HepG2 (cell line): ENCODE measurements around the gene SLC50A1. TPM values are rescaled to one million over a fixed set of nuclear protein-coding genes. Genes with fewer than 3 reads are reported as not detected.

Experiments
- DMTF1 ChIP-seq: sonication (generic); formaldehyde crosslinking; IDR thresholded peaks from 2 replicates; pipeline ENCODE4 v1.4.0; 2020; ENCODE audit warnings: mild to moderate bottlenecking, missing genetic modification reagents
- HIC2 ChIP-seq: sonication (generic); formaldehyde crosslinking; IDR thresholded peaks from 2 replicates; pipeline ENCODE4 v1.9.0; 2022; ENCODE audit warnings: low read depth, missing genetic modification reagents
- JDP2 ChIP-seq: sonication (generic); formaldehyde crosslinking; IDR thresholded peaks from 2 replicates; pipeline ENCODE4 v1.8.1; 2022; ENCODE audit warnings: missing genetic modification reagents, borderline replicate concordance
- KDM6A ChIP-seq: IDR thresholded peaks from 2 replicates; pipeline ENCODE4 v1.6.1; 2016; ENCODE audit warnings: low read depth
- KLF9 ChIP-seq: IDR thresholded peaks from 2 replicates; pipeline ENCODE4 v1.6.1; 2016; ENCODE audit warnings: low read depth
- PAX8 ChIP-seq: sonication (generic); formaldehyde crosslinking; IDR thresholded peaks from 2 replicates; pipeline ENCODE4 v1.8.0; 2022; ENCODE audit warnings: mild to moderate bottlenecking, missing genetic modification reagents, borderline replicate concordance
- PPARG ChIP-seq: conservative IDR thresholded peaks from 2 replicates; pipeline ENCODE4 v1.6.1; 2016; ENCODE audit warnings: missing biosample characterization, missing genetic modification reagents
- TCF12 ChIP-seq, 2 experiments: fragments of 450-650 bp in 1 of 2; sonication (generic) in 1 of 2; formaldehyde crosslinking in 1 of 2; IDR thresholded peaks; 2 replicates each; pipeline versions ENCODE4 v1.6.1 to v1.8.0; 2017 to 2022; ENCODE audit warnings: antibody characterized with exemption in 1 of 2, mild to moderate bottlenecking in 1 of 2, missing genetic modification reagents in 1 of 2, moderate library complexity in 1 of 2
- TIGD3 ChIP-seq: sonication (generic); formaldehyde crosslinking; IDR thresholded peaks from 2 replicates; pipeline ENCODE4 v1.5.1; 2020; ENCODE audit warnings: mild to moderate bottlenecking, missing genetic modification reagents, borderline replicate concordance
- ZBTB10 ChIP-seq: sonication (generic); formaldehyde crosslinking; IDR thresholded peaks from 2 replicates; pipeline ENCODE4 v1.4.0; 2020; ENCODE audit warnings: missing genetic modification reagents, borderline replicate concordance
- ZNF276 ChIP-seq: sonication (generic); formaldehyde crosslinking; IDR thresholded peaks from 2 replicates; pipeline ENCODE4 v1.4.0; 2020; ENCODE audit warnings: mild to moderate bottlenecking, low read depth, missing genetic modification reagents
- ZNF547 ChIP-seq: sonication (generic); formaldehyde crosslinking; IDR thresholded peaks from 2 replicates; pipeline ENCODE4 v1.5.1; 2020; ENCODE audit warnings: mild to moderate bottlenecking, missing genetic modification reagents
- ZNF724P ChIP-seq: sonication (generic); formaldehyde crosslinking; IDR thresholded peaks from 2 replicates; pipeline ENCODE4 v1.8.0; 2022; ENCODE audit warnings: missing genetic modification reagents, borderline replicate concordance
- ZNF790 ChIP-seq: sonication (generic); formaldehyde crosslinking; IDR thresholded peaks from 2 replicates; pipeline ENCODE4 v1.8.0; 2022; ENCODE audit warnings: missing genetic modification reagents, mild to moderate bottlenecking, borderline replicate concordance
- polyA plus RNA-seq, 8 experiments: library from polyadenylated mRNA; depleted of rRNA in 3 of 8; stranded (reverse) in 7 of 8; unstranded in 1 of 8; fragments of >200 nt; fragmentation: Illumina TruSeq in 4 of 8; extraction: Trizol in 4 of 8; gene quantifications; 2 replicates each; pipeline versions ENCODE4 v1.2.1 to v1.2.3, GENCODE V29; 2011 to 2016; ENCODE audit warnings: low read depth in 4 of 8, missing spikeins in 1 of 8, mixed read lengths in 1 of 8; ENCODE audit not compliant: insufficient read depth in 1 of 8
- total RNA-seq, 5 experiments: library from RNA; depleted of rRNA; stranded (reverse); fragments of >200 nt; fragmentation: Illumina TruSeq; extraction: Trizol; gene quantifications; 2 replicates each; pipeline ENCODE4 v1.2.3, GENCODE V29; 2016; ENCODE audit warnings: low read depth in 1 of 5

Gene SLC50A1
- total and polyA plus RNA-seq, 2 of the 13 experiments (the other 11 are each of a cell fraction or from before 2014, with no cell fraction given), result 22.5 to 46.8 TPM

GRCh38 chr1:155127967-155128754 is 7.5 kb upstream of the SLC50A1 start (continued):
- TF ChIP-seq ZNF276 (CRISPR knock-in tag) (0 out of 2 replicates have a peak, but pooled peaks have one; percentile 70), KDM6A (CRISPR knock-in tag) (no peak), TIGD3 (CRISPR knock-in tag) (no peak), HIC2 (CRISPR knock-in tag) (no peak), PAX8 (CRISPR knock-in tag) (no peak), ZNF790 (no peak; the same call in 1 of the 2 replicates), ZNF547 (CRISPR knock-in tag) (no peak; the same call in 1 of the 2 replicates), DMTF1 (CRISPR knock-in tag) (no peak), ZBTB10 (no peak), PPARG (CRISPR knock-in tag) (no peak), TCF12 (IDR thresholded peaks at IDR 0.05) (no peak), TCF12 (CRISPR knock-in tag; IDR thresholded peaks at IDR 0.05) (no peak), ZNF724P (CRISPR knock-in tag) (no peak), JDP2 (no peak; the same call in 1 of the 2 replicates), KLF9 (no peak)
